ENCODE measurements around the gene IFT20.

Gene IFT20

GRCh38 chr17:28346746-28347246 lies 11.5 kb upstream of the IFT20 start:
- H2AFZ ChIP-seq (ENCODE audit: low read depth) = no peak overlapping the region
- H4K20me1 ChIP-seq (ENCODE audit: insufficient read depth) = no peaks in the 10 kb centered on the region
- peaks cover 4% of the 10 kb centered on the region; the same call in 1 of the 2 replicates for H3K36me3 ChIP-seq (ENCODE audit: insufficient read depth)
- H3K4me3 ChIP-seq (IDR thresholded peaks at IDR 0.05; ENCODE audit: insufficient read depth, low read depth, low read length) = no peak overlapping the region
- TF ChIP-seq CTCF (conservative IDR thresholded peaks at IDR 0.05; ENCODE audit: low read depth, low read length) = peak; percentile 23; the same call in 1 of the 2 replicates
- no peak overlapping the region for H3K27ac ChIP-seq
- H3K79me2 ChIP-seq (ENCODE audit: insufficient read depth, low read depth) = no peaks in the 10 kb centered on the region
- no peak overlapping the region for H3K9ac ChIP-seq
- no peaks in the 10 kb centered on the region for H3K27me3 ChIP-seq (ENCODE audit: insufficient read depth, low read depth)
- no peaks in the 10 kb centered on the region for H3K4me1 ChIP-seq (ENCODE audit: low read depth, poor library complexity, severe bottlenecking)
- no peak overlapping the region for H3K4me2 ChIP-seq

GRCh38 chr17:28346199-28346580 lies 10.9 kb upstream of the IFT20 start:
- no peaks in the 10 kb centered on the region for H3K27me3 ChIP-seq (ENCODE audit: insufficient read depth, low read depth)
- no peak overlapping the region for H3K4me2 ChIP-seq
- no peak for TF ChIP-seq CTCF (conservative IDR thresholded peaks at IDR 0.05; ENCODE audit: low read depth, low read length)
- no peak overlapping the region for H3K4me3 ChIP-seq (IDR thresholded peaks at IDR 0.05; ENCODE audit: insufficient read depth, low read depth, low read length)
- H3K36me3 ChIP-seq (ENCODE audit: insufficient read depth) = peaks cover 4% of the 10 kb centered on the region; the same call in 1 of the 2 replicates
- H3K9ac ChIP-seq = no peak overlapping the region
- H2AFZ ChIP-seq (ENCODE audit: low read depth) = no peak overlapping the region
- no peaks in the 10 kb centered on the region for H3K79me2 ChIP-seq (ENCODE audit: insufficient read depth, low read depth)
- no peaks in the 10 kb centered on the region for H3K4me1 ChIP-seq (ENCODE audit: low read depth, poor library complexity, severe bottlenecking)
- H4K20me1 ChIP-seq (ENCODE audit: insufficient read depth) = no peaks in the 10 kb centered on the region
- no peak overlapping the region for H3K27ac ChIP-seq

- no peak overlapping the region for H3K4me3 ChIP-seq (IDR thresholded peaks at IDR 0.05; ENCODE audit: insufficient read depth, low read depth, low read length)
- peaks cover 4% of the 10 kb centered on the region; the same call in 1 of the 2 replicates for H3K36me3 ChIP-seq (ENCODE audit: insufficient read depth)
- no peaks in the 10 kb centered on the region for H3K79me2 ChIP-seq (ENCODE audit: insufficient read depth, low read depth)
- H4K20me1 ChIP-seq (ENCODE audit: insufficient read depth) = no peaks in the 10 kb centered on the region
- no peaks in the 10 kb centered on the region for H3K27me3 ChIP-seq (ENCODE audit: insufficient read depth, low read depth)
- H3K27ac ChIP-seq = no peak overlapping the region
- no peak for TF ChIP-seq CTCF (conservative IDR thresholded peaks at IDR 0.05; ENCODE audit: low read depth, low read length)
- no peaks in the 10 kb centered on the region for H3K4me1 ChIP-seq (ENCODE audit: low read depth, poor library complexity, severe bottlenecking)
- no peak overlapping the region for H3K4me2 ChIP-seq
- H2AFZ ChIP-seq (ENCODE audit: low read depth) = no peak overlapping the region
- no peak overlapping the region for H3K9ac ChIP-seq
Measured at GRCh38 chr17:28345419-28346198, 10.3 kb upstream of the IFT20 start.

- no peak for TF ChIP-seq CTCF (conservative IDR thresholded peaks at IDR 0.05; ENCODE audit: low read depth, low read length)
- H3K4me3 ChIP-seq (IDR thresholded peaks at IDR 0.05; ENCODE audit: insufficient read depth, low read depth, low read length) = no peak overlapping the region
- H3K4me2 ChIP-seq = no peak overlapping the region
- H3K79me2 ChIP-seq (ENCODE audit: insufficient read depth, low read depth) = no peaks in the 10 kb centered on the region
- no peak overlapping the region for H2AFZ ChIP-seq (ENCODE audit: low read depth)
- no peaks in the 10 kb centered on the region for H4K20me1 ChIP-seq (ENCODE audit: insufficient read depth)
- H3K36me3 ChIP-seq (ENCODE audit: insufficient read depth) = peaks cover 4% of the 10 kb centered on the region; the same call in 1 of the 2 replicates
- H3K9ac ChIP-seq = no peak overlapping the region
- no peaks in the 10 kb centered on the region for H3K27me3 ChIP-seq (ENCODE audit: insufficient read depth, low read depth)
- H3K4me1 ChIP-seq (ENCODE audit: low read depth, poor library complexity, severe bottlenecking) = no peaks in the 10 kb centered on the region
- no peak overlapping the region for H3K27ac ChIP-seq
Measured at GRCh38 chr17:28344435-28344901, 9.2 kb upstream of the IFT20 start.
